ENCODE results near the gene NATD1.
"Not testable (repeated sequence)": the region's sequence is repeated elsewhere in the genome, so short reads cannot be mapped to it uniquely, and the experiment has no call there.

Gene NATD1

GRCh38 chr17:21243516-21244303 lies 9.5 kb downstream of the NATD1 start:
- no peak for DNase-seq

GRCh38 chr17:21242780-21243515 lies 10.3 kb downstream of the NATD1 start:
- DNase-seq: no peak

DNA sequence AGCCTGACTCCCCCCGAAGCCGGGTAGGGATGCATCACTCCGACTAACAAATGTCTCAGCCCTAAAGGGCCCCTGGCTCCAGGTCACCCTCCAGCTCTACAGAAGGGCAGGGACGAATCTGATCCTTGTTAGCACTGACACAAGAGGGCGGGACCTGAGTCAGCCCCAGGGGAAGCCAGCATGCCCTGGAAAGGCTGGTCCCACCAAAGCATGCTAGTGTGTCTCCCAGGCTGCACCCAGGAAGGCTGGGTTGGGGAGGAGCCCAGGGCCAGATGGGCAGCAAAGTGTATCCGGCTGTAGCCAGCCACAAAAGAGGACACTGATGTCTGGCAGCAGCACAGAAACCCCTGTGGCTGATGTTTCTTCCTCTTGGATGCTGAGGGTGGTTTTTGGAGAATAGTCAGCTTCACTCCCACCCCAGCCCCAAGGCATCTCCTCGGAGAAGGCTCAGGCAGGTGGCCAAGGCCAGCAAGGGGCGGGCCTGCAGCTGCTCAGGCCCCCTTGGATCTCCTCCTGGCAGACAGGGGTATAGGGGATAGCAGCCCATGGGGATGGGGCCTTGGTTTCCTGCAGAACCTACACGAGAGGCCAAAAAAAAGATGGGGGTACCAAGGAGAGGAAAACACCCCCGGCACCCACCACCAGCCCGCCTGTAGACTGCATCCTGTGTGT lies 11.0 kb downstream of the NATD1 start:
- DNase-seq: no peak

GRCh38 chr17:21241564-21241963 lies 11.6 kb downstream of the NATD1 start:
- no peak for DNase-seq

- DNase-seq: no peak
Observed at GRCh38 chr17:21240369-21241055, 12.7 kb downstream of the NATD1 start.

GRCh38 chr17:21239680-21240368 lies 13.4 kb downstream of the NATD1 start:
- no peak for DNase-seq

DNA sequence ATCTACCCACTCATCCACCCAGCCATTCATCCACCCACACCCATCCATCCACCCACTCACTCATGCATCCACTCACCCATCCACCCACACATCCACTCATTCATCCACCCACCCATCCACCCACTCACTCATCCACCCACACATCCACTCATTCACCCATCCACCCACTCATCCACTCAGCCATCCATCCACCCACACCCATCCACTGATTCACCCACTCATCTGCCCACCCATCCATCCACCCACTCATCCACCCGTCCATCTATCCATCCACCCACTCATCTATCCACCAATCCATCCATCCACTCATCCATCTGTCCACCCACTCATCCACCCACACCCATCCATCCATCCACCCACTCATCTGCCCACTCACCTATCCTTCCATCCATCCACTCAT lies 17.3 kb downstream of the NATD1 start:
- no peak for DNase-seq

GRCh38 chr17:21233581-21234347 lies 19.4 kb downstream of the NATD1 start:
- no peak for DNase-seq

DNA sequence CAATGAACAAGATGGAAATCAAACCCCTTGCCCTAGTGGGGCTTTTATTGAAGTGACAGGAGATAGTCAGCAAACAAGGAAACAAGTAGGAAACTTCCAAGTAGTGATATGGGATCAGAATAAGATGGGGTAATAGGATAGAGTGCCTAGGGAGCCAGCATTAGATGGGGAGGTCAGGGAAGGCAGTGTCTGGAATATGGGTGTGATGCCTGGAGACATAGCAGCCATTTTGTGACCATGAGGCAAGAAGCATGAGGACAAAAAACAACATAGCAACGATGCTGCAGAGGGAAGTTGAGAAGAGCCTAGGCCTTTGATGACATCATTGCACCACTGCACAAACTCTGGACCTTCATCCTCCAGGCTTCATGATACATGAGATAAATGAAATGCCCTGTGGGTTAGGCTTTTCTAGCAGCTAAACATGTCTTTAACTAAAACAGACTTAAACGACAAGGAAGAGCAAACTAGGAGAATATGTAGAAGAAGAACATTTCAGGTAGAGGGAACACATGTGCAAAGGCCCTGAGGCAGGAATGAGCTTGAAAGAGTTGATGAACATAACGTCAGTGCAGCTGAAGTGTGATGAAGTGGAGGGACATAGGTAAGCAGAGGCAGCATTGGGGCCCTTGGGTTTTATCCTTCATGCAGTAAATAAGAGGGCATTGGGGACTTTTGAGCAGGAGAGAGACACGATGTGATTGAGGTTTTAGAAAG lies 21.0 kb downstream of the NATD1 start:
- DNase-seq: no peak

- no peak for DNase-seq
Observed at GRCh38 chr17:21231533-21231932, 21.7 kb downstream of the NATD1 start.

- no peak for DNase-seq
Observed at GRCh38 chr17:21228845-21229244, 24.4 kb downstream of the NATD1 start.

GRCh38 chr17:21228111-21228510 lies 25.1 kb downstream of the NATD1 start:
- DNase-seq: no peak

DNA sequence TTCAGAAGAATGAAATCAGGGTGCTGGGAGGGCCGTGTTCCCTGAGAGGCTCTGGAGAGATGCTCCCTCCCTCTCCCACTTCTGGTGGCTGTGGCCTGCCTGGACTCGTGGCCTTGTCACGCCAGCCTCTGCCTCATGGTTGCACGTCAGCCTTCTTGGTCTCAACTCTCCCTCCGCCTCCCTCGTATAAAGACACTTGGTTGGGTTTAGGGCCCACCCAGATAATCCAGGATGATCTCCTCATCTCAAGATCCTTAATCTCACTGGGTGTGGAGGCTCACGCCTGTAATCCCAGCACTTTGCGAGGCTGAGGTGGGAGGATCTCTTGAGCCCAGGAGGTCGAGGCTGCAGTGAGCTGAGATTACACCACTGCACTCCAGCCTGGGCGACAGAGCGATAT lies 25.9 kb downstream of the NATD1 start:
- DNase-seq: not testable (repeated sequence)

DNA sequence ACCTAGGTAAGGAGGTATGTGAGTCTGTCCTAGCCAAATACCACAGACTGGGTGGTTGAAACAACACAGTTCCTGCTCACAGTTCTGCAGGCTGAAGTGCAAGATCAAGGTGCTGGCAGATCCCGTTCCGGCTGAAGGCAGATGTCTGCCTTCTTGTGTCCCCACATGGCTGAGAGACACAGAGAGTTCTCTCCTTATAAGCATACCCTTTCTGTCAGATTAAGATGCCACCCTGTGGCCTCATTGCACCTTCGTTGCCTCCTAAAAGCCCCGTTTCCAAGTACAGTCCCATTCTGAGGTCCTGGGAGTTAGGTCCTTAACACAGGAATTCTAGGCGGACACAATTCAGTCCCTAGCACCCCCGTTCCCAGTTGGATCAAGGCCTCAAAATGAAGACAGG lies 30.1 kb downstream of the NATD1 start:
- DNase-seq: no peak

DNA sequence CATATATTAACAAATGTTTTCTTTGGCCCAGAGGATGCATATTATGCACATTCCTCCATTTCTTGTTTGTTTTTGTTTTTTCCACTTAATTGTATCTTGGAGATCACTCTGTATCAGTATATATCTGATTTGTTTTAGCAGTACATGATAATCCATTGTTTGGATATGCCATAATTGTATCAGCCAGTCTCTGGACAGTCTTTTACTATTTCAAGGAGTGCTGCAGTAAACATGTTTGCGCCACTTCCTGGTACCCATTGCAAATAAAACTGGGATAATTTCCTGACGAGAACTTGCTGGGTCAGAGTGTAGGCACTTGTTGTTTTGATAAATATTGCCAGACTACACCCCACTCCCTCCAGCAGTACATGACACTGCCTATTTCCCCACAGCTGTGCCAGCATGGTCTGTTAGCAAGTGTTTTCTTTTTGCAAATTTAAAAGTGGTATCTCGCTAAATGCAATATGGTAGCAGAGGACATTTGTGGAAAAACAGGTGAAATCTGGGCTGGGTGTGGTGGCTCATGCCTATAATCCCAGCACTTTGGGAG lies 34.3 kb downstream of the NATD1 start:
- no peak for DNase-seq

DNA sequence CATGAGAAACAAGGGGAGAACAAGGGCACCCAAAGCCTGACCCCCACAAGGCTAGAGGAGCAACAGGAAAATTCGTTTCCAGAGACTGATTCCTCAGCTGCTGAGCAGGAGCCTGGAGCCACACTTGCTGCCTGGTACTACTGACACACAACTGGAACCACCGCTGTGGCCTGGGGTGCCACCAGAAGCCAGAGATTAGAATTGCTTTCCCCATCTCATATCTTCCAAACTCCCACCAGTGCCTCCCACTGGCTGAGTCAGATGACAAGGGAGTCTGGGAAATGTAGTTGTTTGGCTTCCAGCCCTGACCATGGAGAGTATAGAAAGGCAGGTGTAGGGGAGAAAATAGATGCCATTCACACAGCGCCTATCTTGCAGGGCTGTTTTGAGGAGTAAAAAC lies 35.1 kb downstream of the NATD1 start:
- DNase-seq: peak; percentile 38

DNA sequence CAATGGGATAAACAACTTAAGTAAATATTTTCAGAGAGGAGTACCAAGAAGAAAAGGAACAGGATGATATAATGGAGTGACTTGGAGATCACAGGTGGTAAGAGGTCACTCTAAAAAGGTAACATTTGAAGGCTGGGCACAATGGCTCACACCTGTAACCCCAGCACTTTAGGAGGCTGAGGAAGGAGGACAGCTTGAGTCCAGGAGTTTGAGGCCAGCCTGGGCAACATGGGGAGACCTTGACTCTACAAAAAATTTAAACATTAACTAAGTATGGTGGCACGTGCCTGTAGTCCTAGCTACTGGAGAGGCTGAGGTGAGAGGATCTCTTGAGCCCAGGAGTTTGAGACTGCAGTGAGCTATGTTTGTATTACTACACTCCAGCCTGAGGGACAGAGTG lies 35.9 kb downstream of the NATD1 start:
- DNase-seq: no peak

GRCh38 chr17:21215935-21216334 lies 37.3 kb downstream of the NATD1 start:
- no peak for DNase-seq

DNA sequence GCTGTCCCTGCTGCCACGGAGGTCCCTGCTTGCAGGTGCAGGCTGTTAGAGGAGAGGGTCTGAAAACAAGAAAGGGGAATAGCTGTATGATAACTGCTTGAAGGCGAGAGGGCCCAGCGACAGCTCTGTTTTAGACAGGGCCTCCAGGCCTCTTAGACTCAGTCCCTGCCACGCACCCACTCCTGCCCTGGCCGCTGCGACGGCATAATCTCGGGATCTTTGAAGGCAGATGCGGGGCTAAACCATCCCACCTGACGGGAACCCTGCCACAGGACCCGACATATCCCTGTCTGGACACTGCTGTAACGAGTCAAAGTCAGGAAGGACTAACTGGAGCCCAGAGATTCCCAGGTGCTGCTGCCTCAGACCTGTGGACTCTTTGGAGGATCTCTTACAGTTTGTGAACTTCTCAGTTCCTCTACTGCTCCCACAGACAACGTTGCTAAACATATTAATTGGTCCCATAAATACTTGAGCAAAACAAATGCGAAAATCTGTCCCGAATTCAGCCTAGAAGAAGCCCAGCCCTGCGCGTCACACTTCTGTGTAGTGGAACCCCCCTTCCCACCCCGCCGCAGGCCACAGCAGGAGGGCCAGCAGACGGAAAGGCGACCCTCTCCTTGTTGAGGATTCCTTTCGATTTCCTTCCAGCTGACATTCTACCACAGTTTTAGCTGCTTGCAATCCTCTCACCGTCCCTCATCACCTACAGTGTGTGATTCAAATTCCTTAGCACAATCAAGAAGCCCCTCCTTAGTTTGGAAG lies 38.3 kb downstream of the NATD1 start:
- no peak for DNase-seq
